H1 (cell line): Measurements from ENCODE around the gene WBP1.

Source experiments
- BRCA1 ChIP-seq: IDR thresholded peaks from 2 replicates; pipeline ENCODE4 v1.6.1; 2012; ENCODE audit warnings: low read depth, low read length, improper control_type of control experiment
- CHD2 ChIP-seq: IDR thresholded peaks from 2 replicates; pipeline ENCODE4 v1.6.1; 2012; ENCODE audit warnings: low read length, improper control_type of control experiment
- SIN3A ChIP-seq, 2 experiments: IDR thresholded peaks in 1 of 2; conservative IDR thresholded peaks in 1 of 2; 2 replicates each; pipeline ENCODE4 v1.6.1; 2011 to 2012; ENCODE audit warnings: low read length in 2 of 2, improper control_type of control experiment in 1 of 2, low read depth in 1 of 2, mild to moderate bottlenecking in 1 of 2
- TEAD4 ChIP-seq: IDR thresholded peaks from 2 replicates; pipeline ENCODE4 v1.6.1; 2012; ENCODE audit warnings: low read depth, low read length, inconsistent platforms, mixed read lengths
- TF ChIP-seq, protein P1 (sequence below), 3 experiments: IDR thresholded peaks; 1 replicate in 2 of 3; 2 replicates in 1 of 3; pipeline versions ENCODE4 v1.5.1 to v1.6.1; 2011; ENCODE audit warnings: low read length in 3 of 3, mild to moderate bottlenecking in 3 of 3, inconsistent platforms in 2 of 3, low read depth in 1 of 3, moderate library complexity in 1 of 3; ENCODE audit not compliant: insufficient read depth in 1 of 3; ENCODE audit errors: control extremely low read depth in 1 of 3

DNA sequence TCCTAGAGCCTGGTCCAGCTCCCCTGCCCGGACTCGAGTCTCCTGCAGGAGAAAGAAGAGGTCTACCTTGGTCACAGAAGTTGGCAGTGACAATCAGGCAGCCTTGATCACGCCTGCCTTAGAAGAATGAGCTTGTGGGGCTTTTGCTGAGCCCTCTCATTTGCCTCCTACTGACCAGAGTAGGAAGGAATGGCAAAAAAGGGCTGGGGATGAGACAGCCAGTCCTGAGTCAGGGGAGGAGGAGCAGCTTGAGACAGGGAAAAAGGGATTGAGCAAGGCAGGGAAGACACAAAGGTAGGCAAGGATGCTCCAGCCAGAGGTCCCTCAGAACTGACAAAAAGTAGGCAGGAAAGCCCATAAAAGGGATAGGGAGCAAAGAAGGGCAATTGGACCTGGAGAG lies 30.7 kb upstream of the WBP1 start:
- TF ChIP-seq BRCA1 (no peak), SIN3A (conservative IDR thresholded peaks at IDR 0.05 in 1 of 2, IDR thresholded peaks at IDR 0.05 in 1 of 2; ENCODE audit: low read depth in 1 of 2, low read length in 2 of 2) (no peak), CHD2 (no peak), TEAD4 (no peak)
- TF ChIP-seq, protein P1, sequence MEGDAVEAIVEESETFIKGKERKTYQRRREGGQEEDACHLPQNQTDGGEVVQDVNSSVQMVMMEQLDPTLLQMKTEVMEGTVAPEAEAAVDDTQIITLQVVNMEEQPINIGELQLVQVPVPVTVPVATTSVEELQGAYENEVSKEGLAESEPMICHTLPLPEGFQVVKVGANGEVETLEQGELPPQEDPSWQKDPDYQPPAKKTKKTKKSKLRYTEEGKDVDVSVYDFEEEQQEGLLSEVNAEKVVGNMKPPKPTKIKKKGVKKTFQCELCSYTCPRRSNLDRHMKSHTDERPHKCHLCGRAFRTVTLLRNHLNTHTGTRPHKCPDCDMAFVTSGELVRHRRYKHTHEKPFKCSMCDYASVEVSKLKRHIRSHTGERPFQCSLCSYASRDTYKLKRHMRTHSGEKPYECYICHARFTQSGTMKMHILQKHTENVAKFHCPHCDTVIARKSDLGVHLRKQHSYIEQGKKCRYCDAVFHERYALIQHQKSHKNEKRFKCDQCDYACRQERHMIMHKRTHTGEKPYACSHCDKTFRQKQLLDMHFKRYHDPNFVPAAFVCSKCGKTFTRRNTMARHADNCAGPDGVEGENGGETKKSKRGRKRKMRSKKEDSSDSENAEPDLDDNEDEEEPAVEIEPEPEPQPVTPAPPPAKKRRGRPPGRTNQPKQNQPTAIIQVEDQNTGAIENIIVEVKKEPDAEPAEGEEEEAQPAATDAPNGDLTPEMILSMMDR (IDR thresholded peaks at IDR 0.05; ENCODE audit: control extremely low read depth in 1 of 3, insufficient read depth in 1 of 3, low read depth in 1 of 3, low read length in 3 of 3) = no peak
